Measurements from ENCODE around the gene RUBCNL.

DNA sequence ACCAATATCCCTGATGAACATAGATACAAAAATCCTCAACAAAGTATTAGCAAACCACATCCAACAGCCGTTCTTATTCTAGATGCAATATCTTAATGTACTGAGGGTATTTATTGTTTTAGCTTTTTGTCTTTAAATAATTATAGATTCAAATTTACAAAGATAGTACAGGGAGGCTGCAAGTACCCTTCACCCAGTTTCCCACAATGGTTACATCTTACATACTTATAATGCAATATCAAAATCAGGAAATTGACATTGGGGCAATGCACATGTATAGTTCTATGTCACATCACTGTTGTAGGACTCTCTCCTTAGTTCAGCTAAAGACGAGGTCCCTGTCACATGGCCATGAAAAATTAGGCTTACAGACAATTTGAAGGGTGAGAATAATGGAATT lies 75.8 kb downstream of the RUBCNL start:
- TF ChIP-seq, protein P1, sequence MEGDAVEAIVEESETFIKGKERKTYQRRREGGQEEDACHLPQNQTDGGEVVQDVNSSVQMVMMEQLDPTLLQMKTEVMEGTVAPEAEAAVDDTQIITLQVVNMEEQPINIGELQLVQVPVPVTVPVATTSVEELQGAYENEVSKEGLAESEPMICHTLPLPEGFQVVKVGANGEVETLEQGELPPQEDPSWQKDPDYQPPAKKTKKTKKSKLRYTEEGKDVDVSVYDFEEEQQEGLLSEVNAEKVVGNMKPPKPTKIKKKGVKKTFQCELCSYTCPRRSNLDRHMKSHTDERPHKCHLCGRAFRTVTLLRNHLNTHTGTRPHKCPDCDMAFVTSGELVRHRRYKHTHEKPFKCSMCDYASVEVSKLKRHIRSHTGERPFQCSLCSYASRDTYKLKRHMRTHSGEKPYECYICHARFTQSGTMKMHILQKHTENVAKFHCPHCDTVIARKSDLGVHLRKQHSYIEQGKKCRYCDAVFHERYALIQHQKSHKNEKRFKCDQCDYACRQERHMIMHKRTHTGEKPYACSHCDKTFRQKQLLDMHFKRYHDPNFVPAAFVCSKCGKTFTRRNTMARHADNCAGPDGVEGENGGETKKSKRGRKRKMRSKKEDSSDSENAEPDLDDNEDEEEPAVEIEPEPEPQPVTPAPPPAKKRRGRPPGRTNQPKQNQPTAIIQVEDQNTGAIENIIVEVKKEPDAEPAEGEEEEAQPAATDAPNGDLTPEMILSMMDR (conservative IDR thresholded peaks at IDR 0.05): no peak
- no peak for TF ChIP-seq ZFX (IDR thresholded peaks at IDR 0.05)
